WTC11 (cell line): ENCODE measurements around the gene KAZN.

Experiments used
- CBFB ChIP-seq: sonication (generic); formaldehyde crosslinking; IDR thresholded peaks from 2 replicates; pipeline ENCODE4 v1.8.1; 2022; ENCODE audit warnings: mild to moderate bottlenecking, low read depth, missing genetic modification reagents
- CTCF ChIP-seq: fragments of 200-600 bp; IDR thresholded peaks from 2 replicates; pipeline ENCODE4 v1.8.0; 2022; ENCODE audit warnings: antibody characterized with exemption
- HMGXB4 ChIP-seq: sonication (generic); formaldehyde crosslinking; IDR thresholded peaks from 2 replicates; pipeline ENCODE4 v1.8.1; 2023; ENCODE audit warnings: mild to moderate bottlenecking, moderate library complexity, missing genetic modification reagents
- KAT7 ChIP-seq: sonication (generic); formaldehyde crosslinking; IDR thresholded peaks from 2 replicates; pipeline ENCODE4 v1.8.1; 2023; ENCODE audit warnings: missing genetic modification reagents, mild to moderate bottlenecking, borderline replicate concordance
- USF1 ChIP-seq: sonication (generic); formaldehyde crosslinking; IDR thresholded peaks from 2 replicates; pipeline ENCODE4 v1.8.0; 2022; ENCODE audit warnings: mild to moderate bottlenecking, missing genetic modification reagents

- TF ChIP-seq CTCF (no peak), HMGXB4 (no peak), KAT7 (CRISPR knock-in tag) (no peak), CBFB (CRISPR knock-in tag) (no peak), USF1 (CRISPR knock-in tag) (no peak)
These were observed 289.9 kb downstream of the KAZN start for GRCh38 chr1:14888374-14888773.
